Brain microvascular endothelial cell (primary cell): ENCODE measurements around the gene AFF4.
"Not testable (repeated sequence)": the region's sequence is repeated elsewhere in the genome, so short reads cannot be mapped to it uniquely, and the experiment has no call there.

Source experiments
- DNase-seq: peaks from one replicate; pipeline ENCODE4 v3.0.0-alpha.2; 2020
- H3K27ac ChIP-seq: fragments of 250-450 bp; sonication (Bioruptor Pico); 2 replicates; pipeline ENCODE4 v1.5.1; 2020; ENCODE audit warnings: mild to moderate bottlenecking, moderate library complexity
- H3K27me3 ChIP-seq: fragments of 250-450 bp; sonication (Bioruptor Pico); replicated peaks from 2 replicates; pipeline ENCODE4 v1.5.1; 2020; ENCODE audit warnings: mild to moderate bottlenecking
- H3K36me3 ChIP-seq: fragments of 250-450 bp; sonication (Bioruptor Pico); replicated peaks from 2 replicates; pipeline ENCODE4 v1.5.1; 2020; ENCODE audit warnings: mild to moderate bottlenecking
- H3K4me3 ChIP-seq: 2 replicates; pipeline ENCODE4 v1.5.1; 2011; ENCODE audit warnings: low read depth, mild to moderate bottlenecking, control low read depth, low read length, moderate library complexity
- in situ Hi-C: cut with HindIII; loops from 2 replicates; pipeline ENCODE4 v1.10.0; 2017; ENCODE audit warnings: low sequenced_read_pairs, low pct_ligation_motif_present
- TF ChIP-seq, protein P1 (sequence below): IDR thresholded peaks from 2 replicates; pipeline ENCODE4 v1.5.1; 2011; ENCODE audit warnings: low read depth, mild to moderate bottlenecking, moderate library complexity, low read length, control low read depth, inconsistent platforms; ENCODE audit errors: missing control alignments

Gene AFF4

DNA sequence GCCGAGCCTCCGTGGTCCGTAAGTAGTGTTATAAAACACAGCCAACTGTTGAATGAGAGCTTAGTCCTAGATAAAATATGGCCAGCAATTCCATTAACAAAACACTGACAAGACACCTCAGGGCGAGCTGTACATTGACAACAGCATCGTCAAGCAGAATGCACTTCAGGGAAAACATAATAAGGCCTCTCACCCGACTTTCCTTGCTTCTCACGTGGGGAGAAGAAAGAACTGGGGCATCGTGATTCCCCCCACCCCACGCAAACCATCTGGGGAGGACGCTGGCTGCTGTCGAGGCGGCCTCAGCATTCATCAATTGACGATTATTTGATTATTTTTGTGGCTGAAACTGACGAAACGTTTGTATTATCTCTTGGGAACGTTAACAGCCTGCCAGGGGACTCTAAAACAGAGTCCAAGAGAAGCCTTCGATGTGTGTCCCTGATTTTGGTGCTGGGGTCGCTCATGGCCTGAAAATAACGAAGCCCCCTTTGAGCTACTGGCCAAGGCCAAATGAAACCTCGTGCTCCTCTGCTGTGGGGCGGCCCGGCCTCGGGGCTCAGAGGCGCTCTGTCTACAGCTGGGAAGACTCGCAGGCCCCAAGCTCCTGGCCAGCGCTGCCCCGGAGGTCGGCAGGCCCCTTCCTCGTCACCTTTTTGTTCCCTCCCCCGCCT is 97.6 kb downstream of the AFF4 start:
- in situ Hi-C loops, result no loop called here
- Histone ChIP-seq H3K27me3 (no peaks in the 10 kb centered on the region), H3K36me3 (peaks cover 23% of the 10 kb centered on the region), H3K27ac (peak overlapping the region; percentile 92), H3K4me3 (peak overlapping the region; percentile 78)
- no peak for DNase-seq
- TF ChIP-seq, protein P1, sequence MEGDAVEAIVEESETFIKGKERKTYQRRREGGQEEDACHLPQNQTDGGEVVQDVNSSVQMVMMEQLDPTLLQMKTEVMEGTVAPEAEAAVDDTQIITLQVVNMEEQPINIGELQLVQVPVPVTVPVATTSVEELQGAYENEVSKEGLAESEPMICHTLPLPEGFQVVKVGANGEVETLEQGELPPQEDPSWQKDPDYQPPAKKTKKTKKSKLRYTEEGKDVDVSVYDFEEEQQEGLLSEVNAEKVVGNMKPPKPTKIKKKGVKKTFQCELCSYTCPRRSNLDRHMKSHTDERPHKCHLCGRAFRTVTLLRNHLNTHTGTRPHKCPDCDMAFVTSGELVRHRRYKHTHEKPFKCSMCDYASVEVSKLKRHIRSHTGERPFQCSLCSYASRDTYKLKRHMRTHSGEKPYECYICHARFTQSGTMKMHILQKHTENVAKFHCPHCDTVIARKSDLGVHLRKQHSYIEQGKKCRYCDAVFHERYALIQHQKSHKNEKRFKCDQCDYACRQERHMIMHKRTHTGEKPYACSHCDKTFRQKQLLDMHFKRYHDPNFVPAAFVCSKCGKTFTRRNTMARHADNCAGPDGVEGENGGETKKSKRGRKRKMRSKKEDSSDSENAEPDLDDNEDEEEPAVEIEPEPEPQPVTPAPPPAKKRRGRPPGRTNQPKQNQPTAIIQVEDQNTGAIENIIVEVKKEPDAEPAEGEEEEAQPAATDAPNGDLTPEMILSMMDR, result no peak

DNA sequence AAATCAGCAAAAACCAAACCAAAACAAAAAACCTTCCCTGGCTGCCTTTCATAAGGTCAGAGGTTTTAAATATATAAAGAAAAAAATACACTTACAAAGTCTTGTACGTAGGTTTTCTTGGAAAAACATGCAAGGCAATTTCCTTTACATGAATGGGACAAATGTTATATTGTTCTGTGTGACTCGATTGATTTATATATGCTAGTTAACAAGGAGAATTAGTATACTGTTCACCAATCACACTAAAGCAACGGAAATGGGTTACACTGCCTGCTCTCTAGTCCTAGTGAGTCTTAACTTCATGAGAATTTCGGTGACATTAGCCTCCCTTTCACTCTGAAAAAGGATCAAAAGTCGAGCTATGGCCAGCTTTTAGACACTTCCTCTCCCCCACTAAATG is 102.7 kb downstream of the AFF4 start:
- Histone ChIP-seq H3K27ac (no peak overlapping the region), H3K4me3 (no peak overlapping the region), H3K27me3 (no peaks in the 10 kb centered on the region), H3K36me3 (no peaks in the 10 kb centered on the region)
- in situ Hi-C loops, result no loop called here
- DNase-seq, result no peak
- TF ChIP-seq, protein P1, result no peak

DNA sequence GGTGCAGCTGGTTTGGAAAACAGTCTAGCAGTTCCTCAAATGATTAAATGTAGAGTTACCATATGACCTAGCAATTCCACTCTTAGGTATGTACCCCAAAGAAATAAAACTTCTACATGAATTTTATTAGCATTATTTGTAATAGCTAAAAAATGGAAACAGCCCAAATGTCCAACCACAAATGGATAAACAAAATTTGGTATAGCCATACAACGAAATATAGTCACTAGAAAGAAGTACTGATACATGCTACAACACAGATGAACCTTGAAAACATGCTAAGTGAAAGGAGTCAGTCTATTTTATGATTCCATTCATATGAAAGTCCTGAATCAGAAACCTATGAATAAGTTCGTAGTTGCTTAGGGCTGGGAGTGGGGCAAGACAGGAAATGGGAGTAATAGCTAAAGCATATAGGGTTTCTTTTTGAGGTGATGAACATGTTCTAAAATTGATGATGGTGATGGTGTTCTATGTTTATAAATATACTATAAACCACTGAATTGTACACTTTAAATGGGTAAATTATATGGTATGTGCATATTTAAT is 103.5 kb downstream of the AFF4 start:
- H3K27ac ChIP-seq, result no peak overlapping the region
- in situ Hi-C loops, result no loop called here
- DNase-seq, result no peak
- H3K4me3 ChIP-seq, result no peak overlapping the region
- H3K36me3 ChIP-seq, result no peaks in the 10 kb centered on the region
- TF ChIP-seq, protein P1, result no peak
- no peaks in the 10 kb centered on the region for H3K27me3 ChIP-seq

DNA sequence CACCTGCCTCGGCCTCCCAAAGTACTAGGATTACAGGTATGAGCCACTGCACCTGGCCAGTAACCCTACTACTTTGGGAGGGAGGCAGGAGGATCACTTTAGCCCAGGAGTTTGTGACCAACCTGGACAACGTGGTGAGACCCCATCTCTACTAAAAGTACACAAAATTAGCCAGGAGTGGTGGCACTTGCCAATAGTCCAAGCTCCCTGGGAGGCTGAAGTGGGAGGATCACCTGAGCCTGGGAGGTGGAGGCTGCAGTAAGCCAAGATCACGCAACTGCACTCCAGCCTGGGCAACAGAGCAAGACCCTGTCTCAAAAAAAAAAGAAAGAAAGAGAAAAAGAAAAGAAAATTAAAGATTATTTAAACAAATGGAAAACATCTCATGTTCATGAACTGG is 107.4 kb downstream of the AFF4 start:
- Histone ChIP-seq H3K4me3 (no peak overlapping the region), H3K36me3 (no peaks in the 10 kb centered on the region), H3K27me3 (no peaks in the 10 kb centered on the region), H3K27ac (no peak overlapping the region)
- DNase-seq, result no peak
- TF ChIP-seq, protein P1, result no peak
- in situ Hi-C loops, result no loop called here

DNA sequence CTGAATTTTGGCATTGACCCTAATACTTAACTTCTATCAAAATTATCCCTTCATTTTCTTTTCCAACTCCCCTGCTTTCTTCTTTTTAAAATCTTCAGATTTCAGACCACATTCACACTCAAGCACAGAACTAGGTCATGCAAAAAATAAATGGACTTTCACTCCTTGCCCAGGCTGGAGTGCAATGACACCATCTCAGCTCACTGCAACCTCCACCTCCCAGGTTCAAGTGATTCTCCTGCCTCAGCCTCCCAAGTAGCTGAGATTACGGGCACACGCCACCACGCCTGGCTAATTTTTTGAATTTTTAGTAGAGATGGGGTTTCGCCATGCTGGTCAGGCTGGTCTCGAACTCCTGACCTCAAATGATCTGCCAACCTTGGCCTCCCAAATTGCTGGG is 108.4 kb downstream of the AFF4 start:
- H3K4me3 ChIP-seq, H3K27me3 ChIP-seq, H3K36me3 ChIP-seq, DNase-seq, H3K27ac ChIP-seq, in situ Hi-C loops: not testable (repeated sequence)

DNA sequence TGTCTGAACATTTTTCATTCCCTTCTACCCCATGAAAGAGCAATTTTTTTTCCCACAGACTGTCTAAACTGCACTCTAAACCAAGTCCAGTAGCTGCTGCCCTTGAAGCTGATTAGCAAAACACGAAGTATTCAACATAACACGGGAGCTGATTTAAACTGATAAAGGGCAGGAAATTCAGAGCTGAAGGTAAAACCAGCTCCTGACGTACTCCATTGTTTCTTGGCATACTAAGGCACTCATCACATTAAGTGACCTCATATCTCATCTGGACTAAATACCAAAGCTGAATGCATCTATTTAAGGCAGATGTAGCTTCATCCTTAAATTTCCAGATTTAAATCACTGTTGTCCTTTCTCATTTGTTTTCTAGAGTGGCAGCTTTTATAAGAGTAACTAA is 109.1 kb downstream of the AFF4 start:
- no peaks in the 10 kb centered on the region for H3K27me3 ChIP-seq
- TF ChIP-seq, protein P1, result no peak
- H3K36me3 ChIP-seq, result no peaks in the 10 kb centered on the region
- H3K4me3 ChIP-seq, result no peak overlapping the region
- DNase-seq, result no peak
- no peak overlapping the region for H3K27ac ChIP-seq
- in situ Hi-C loops, result no loop called here
